Skeletal muscle satellite cell (primary cell): ENCODE results near the gene GNG12.

Experiments
- H3K27me3 ChIP-seq: 2 replicates; pipeline ENCODE4 v1.7.0; 2013; ENCODE audit warnings: low read length; ENCODE audit not compliant: control insufficient read depth, insufficient read depth
- H3K36me3 ChIP-seq: 2 replicates; pipeline ENCODE4 v1.7.0; 2013; ENCODE audit warnings: mild to moderate bottlenecking, control low read depth, low read length; ENCODE audit not compliant: insufficient read depth
- H3K4me1 ChIP-seq: 2 replicates; pipeline ENCODE4 v1.7.0; 2013; ENCODE audit warnings: low read length; ENCODE audit not compliant: control insufficient read depth, insufficient read depth
- H3K4me2 ChIP-seq: 2 replicates; pipeline ENCODE4 v1.7.0; 2013; ENCODE audit warnings: mild to moderate bottlenecking, low read length
- H3K4me3 ChIP-seq: 2 replicates; pipeline ENCODE4 v1.7.0; 2013; ENCODE audit warnings: low read length
- H3K9ac ChIP-seq: 2 replicates; pipeline ENCODE4 v1.7.0; 2013; ENCODE audit warnings: mild to moderate bottlenecking, low read depth, low read length, moderate library complexity
- H3K9me3 ChIP-seq: replicated peaks from 2 replicates; pipeline ENCODE4 v1.7.0; 2013; ENCODE audit warnings: mild to moderate bottlenecking, control low read depth, low read length

GNG12 gene

DNA sequence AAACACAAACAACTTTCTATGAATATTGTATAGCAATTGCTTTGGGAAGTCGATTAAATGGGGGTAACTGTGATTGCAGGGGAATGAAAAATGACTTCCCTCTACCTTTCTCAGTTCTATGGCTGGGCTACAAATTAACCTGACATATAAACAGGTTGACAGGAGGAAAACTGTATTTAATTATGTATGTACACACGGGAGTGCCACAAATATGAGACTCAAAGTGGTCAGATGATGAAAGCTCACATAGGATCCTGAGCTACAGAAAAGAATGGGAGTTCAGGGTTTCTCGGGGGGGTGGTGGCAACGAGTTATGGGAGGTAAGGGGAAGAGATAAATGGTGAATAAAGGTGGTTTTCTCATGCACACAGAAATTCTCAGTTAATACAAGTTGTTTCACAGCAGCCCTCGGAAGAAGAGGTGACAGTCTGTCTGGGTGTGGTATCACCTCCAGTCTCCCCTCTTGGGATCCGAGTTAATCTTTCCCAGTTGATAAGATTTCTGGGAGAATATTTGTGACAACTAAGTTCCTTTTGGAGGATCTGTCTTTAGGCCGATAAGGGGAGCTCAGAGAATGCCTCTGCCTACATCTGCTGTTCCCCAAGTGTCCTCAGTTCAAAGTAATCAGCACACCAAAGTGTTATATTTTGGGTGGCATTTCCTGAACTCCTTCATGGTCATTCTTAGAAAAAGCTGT is 122.0 kb downstream of the GNG12 start:
- H3K9me3 ChIP-seq, result no peaks in the 10 kb centered on the region
- peaks cover 7% of the 10 kb centered on the region for H3K36me3 ChIP-seq
- no peaks in the 10 kb centered on the region for H3K27me3 ChIP-seq
- H3K9ac ChIP-seq, result peak overlapping the region; percentile 19
- H3K4me1 ChIP-seq, result peaks cover 74% of the 10 kb centered on the region
- H3K4me3 ChIP-seq, result no peak overlapping the region
- peak overlapping the region; percentile 36 for H3K4me2 ChIP-seq

DNA sequence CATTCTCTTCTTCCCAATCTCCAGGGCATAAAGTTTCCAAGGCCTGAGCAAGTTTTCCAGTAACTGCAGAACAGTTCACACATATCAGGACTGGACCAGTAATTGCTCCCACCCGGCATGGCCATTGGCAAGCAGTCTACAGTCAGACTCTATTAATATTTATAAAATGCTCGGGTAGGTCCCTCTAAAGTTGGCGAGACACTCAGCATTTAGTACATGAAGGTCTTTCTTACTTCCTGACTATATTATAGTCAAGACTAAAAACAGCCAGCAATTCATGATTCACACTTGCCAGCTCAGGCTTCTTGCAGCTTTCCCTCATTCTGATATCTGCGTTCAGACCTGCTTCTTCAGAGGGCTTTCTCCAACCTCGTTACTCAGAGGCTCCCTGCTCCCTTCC is 122.8 kb downstream of the GNG12 start:
- Histone ChIP-seq H3K27me3 (no peaks in the 10 kb centered on the region), H3K9me3 (no peaks in the 10 kb centered on the region), H3K9ac (peak overlapping the region; percentile 19), H3K4me3 (no peak overlapping the region), H3K4me1 (peaks cover 75% of the 10 kb centered on the region), H3K36me3 (peaks cover 16% of the 10 kb centered on the region), H3K4me2 (peak overlapping the region; percentile 36)

- peaks cover 67% of the 10 kb centered on the region for H3K4me1 ChIP-seq
- H3K27me3 ChIP-seq, result no peaks in the 10 kb centered on the region
- H3K9ac ChIP-seq, result no peak overlapping the region
- peaks cover 34% of the 10 kb centered on the region for H3K36me3 ChIP-seq
- no peak overlapping the region for H3K4me3 ChIP-seq
- H3K4me2 ChIP-seq, result peak overlapping the region; percentile 3
- no peaks in the 10 kb centered on the region for H3K9me3 ChIP-seq
Observed at GRCh38 chr1:67708606-67709005, 124.7 kb downstream of the GNG12 start.

GRCh38 chr1:67705735-67706453 is 127.4 kb downstream of the GNG12 start:
- Histone ChIP-seq H3K9me3 (no peaks in the 10 kb centered on the region), H3K27me3 (no peaks in the 10 kb centered on the region), H3K4me3 (no peak overlapping the region), H3K4me2 (no peak overlapping the region), H3K36me3 (peaks cover 47% of the 10 kb centered on the region), H3K4me1 (peaks cover 42% of the 10 kb centered on the region), H3K9ac (no peak overlapping the region)

DNA sequence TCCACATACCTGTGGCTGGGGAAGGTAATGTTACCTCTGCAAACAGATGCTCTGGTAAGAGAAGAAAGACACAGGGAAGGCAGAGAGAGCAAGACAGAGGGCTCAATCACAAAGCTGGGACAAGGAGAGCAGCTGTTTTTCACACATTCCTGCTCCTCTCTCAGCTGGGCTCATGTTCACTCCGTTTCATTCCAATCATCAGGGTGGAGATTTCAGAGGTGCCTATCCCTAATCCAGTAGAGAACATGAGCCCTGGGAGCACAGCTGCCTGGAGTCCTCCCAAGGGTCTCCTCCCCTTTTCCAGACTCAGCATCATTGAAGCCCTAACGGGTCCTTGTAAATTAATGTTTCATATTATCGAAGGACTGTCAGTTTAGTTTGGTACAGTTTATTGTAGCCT is 128.9 kb downstream of the GNG12 start:
- H3K27me3 ChIP-seq, result no peaks in the 10 kb centered on the region
- H3K36me3 ChIP-seq, result peaks cover 54% of the 10 kb centered on the region
- H3K4me3 ChIP-seq, result no peak overlapping the region
- H3K4me2 ChIP-seq, result no peak overlapping the region
- H3K9ac ChIP-seq, result no peak overlapping the region
- peaks cover 31% of the 10 kb centered on the region for H3K4me1 ChIP-seq
- H3K9me3 ChIP-seq, result no peaks in the 10 kb centered on the region

- no peaks in the 10 kb centered on the region for H3K27me3 ChIP-seq
- H3K36me3 ChIP-seq, result peaks cover 48% of the 10 kb centered on the region
- no peak overlapping the region for H3K4me3 ChIP-seq
- no peak overlapping the region for H3K4me2 ChIP-seq
- no peak overlapping the region for H3K9ac ChIP-seq
- H3K4me1 ChIP-seq, result peaks cover 7% of the 10 kb centered on the region
- no peaks in the 10 kb centered on the region for H3K9me3 ChIP-seq
Observed at GRCh38 chr1:67701876-67702275, 131.4 kb downstream of the GNG12 start.

- Histone ChIP-seq H3K9ac (no peak overlapping the region), H3K4me3 (no peak overlapping the region), H3K4me2 (no peak overlapping the region), H3K27me3 (no peaks in the 10 kb centered on the region), H3K4me1 (peaks cover 2% of the 10 kb centered on the region), H3K36me3 (peaks cover 42% of the 10 kb centered on the region), H3K9me3 (no peaks in the 10 kb centered on the region)
Observed at GRCh38 chr1:67700692-67701410, 132.4 kb downstream of the GNG12 start.

GRCh38 chr1:67700220-67700619 is 133.0 kb downstream of the GNG12 start:
- peaks cover 2% of the 10 kb centered on the region for H3K4me1 ChIP-seq
- H3K9me3 ChIP-seq, result no peaks in the 10 kb centered on the region
- peaks cover 36% of the 10 kb centered on the region for H3K36me3 ChIP-seq
- H3K9ac ChIP-seq, result no peak overlapping the region
- no peak overlapping the region for H3K4me2 ChIP-seq
- no peaks in the 10 kb centered on the region for H3K27me3 ChIP-seq
- no peak overlapping the region for H3K4me3 ChIP-seq

- Histone ChIP-seq H3K4me1 (no peaks in the 10 kb centered on the region), H3K9me3 (no peaks in the 10 kb centered on the region), H3K4me3 (no peak overlapping the region), H3K27me3 (no peaks in the 10 kb centered on the region), H3K9ac (no peak overlapping the region), H3K4me2 (no peak overlapping the region), H3K36me3 (peaks cover 15% of the 10 kb centered on the region)
Observed at GRCh38 chr1:67696708-67697107, 136.6 kb downstream of the GNG12 start.

GRCh38 chr1:67695963-67696362 is 137.3 kb downstream of the GNG12 start:
- Histone ChIP-seq H3K27me3 (no peaks in the 10 kb centered on the region), H3K9me3 (no peaks in the 10 kb centered on the region), H3K9ac (no peak overlapping the region), H3K4me2 (no peak overlapping the region), H3K36me3 (peaks cover 8% of the 10 kb centered on the region), H3K4me1 (no peaks in the 10 kb centered on the region), H3K4me3 (no peak overlapping the region)

DNA sequence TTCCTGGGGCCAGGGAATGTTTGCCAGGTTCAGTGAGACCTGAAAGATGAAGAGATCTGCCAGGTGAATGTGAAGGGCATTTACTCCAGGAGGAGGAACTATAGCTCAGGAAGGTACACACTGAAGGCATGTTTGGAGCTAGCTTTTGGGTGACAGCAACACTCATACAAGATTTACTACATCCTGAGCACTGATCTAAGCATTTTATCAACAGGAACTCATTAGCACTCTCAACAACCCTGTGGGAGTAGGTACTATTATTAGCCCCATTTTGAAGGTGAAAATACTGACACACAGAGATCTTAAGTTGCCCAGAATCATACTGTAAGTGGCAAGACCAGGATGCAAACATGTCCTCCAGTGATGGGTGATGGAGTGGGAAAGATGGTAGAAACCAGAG is 141.6 kb downstream of the GNG12 start:
- no peak overlapping the region for H3K4me2 ChIP-seq
- no peak overlapping the region for H3K9ac ChIP-seq
- no peaks in the 10 kb centered on the region for H3K9me3 ChIP-seq
- H3K4me1 ChIP-seq, result peaks cover 12% of the 10 kb centered on the region
- peaks cover 26% of the 10 kb centered on the region for H3K36me3 ChIP-seq
- no peaks in the 10 kb centered on the region for H3K27me3 ChIP-seq
- H3K4me3 ChIP-seq, result no peak overlapping the region
